ENCODE measurements around the gene RPL37A.

- TF ChIP-seq CTCF (IDR thresholded peaks at IDR 0.05) (no peak), EZH2 (IDR thresholded peaks at IDR 0.05) (no peak), EZH2phosphoT487 (IDR thresholded peaks at IDR 0.05) (no peak)
Measured at GRCh38 chr2:216478791-216479190, 19.9 kb upstream of the RPL37A start.
